A549 (cell line): Measurements from ENCODE around the gene HHATL. TPM values are rescaled to one million over a fixed set of nuclear protein-coding genes. Genes with fewer than 3 reads are reported as not detected.

Experiments used
- ATAC-seq, 2 experiments: fragments of 200-7000 bp in 1 of 2; fragments of >200 bp in 1 of 2; cut with Nextera tagmentation in 1 of 2; cut with Tn5 transposase in 1 of 2; 3 replicates each; pipeline versions ENCODE4 v1.8.0 to v1.9.1; 2018 to 2020; ENCODE audit warnings: mild to moderate bottlenecking in 1 of 2, moderate library complexity in 1 of 2
- CTCF ChIA-PET: fragments of 300-600 bp; sonication (Branson Sonifier 250); formaldehyde crosslinking; extraction: SDS; loops from one replicate; lab custom pipeline; 2021; ENCODE audit warnings: antibody characterized with exemption, inconsistent platforms; lab: Yijun Ruan, JAX
- POLR2A ChIA-PET: fragments of 350-600 bp; formaldehyde crosslinking; extraction: SDS; loops from one replicate; lab custom pipeline; 2021; ENCODE audit warnings: antibody characterized with exemption, inconsistent platforms; lab: Yijun Ruan, JAX
- DNase-seq, 2 experiments: peaks; one replicate each; pipeline versions ENCODE4 v3.0.0 to v3.0.0-alpha.2; 2011 to 2016; ENCODE audit warnings: low read depth in 1 of 2, low spot score in 1 of 2
- FAIRE-seq: peaks from 2 replicates; lab custom pipeline; 2011; peaks lifted over from hg19 to GRCh38; lab: Jason Lieb, UNC
- H3K27ac ChIP-seq, 2 experiments: fragments of >200 bp; sonication (Bioruptor Twin); formaldehyde crosslinking; 3 replicates each; pipeline ENCODE4 v1.5.1; 2016 to 2017
- H3K4me1 ChIP-seq: fragments of >200 bp; sonication (Bioruptor Twin); formaldehyde crosslinking; 3 replicates; pipeline ENCODE4 v1.6.1; 2016
- H3K4me2 ChIP-seq: fragments of >200 bp; sonication (Bioruptor Twin); formaldehyde crosslinking; 3 replicates; pipeline ENCODE4 v1.6.1; 2016
- H3K4me3 ChIP-seq: fragments of >200 bp; sonication (Bioruptor Twin); formaldehyde crosslinking; 3 replicates; pipeline ENCODE4 v1.5.1; 2016
- H3K9me3 ChIP-seq: fragments of >200 bp; sonication (Bioruptor Twin); formaldehyde crosslinking; 3 replicates; pipeline ENCODE4 v1.6.1; 2016
- CBX8 ChIP-seq: fragments of 200-600 bp; sonication (generic); IDR thresholded peaks from 2 replicates; pipeline ENCODE4 v1.6.1; 2016
- CHD4 ChIP-seq: fragments of 200-600 bp; sonication (generic); IDR thresholded peaks from 2 replicates; pipeline ENCODE4 v1.6.1; 2016; ENCODE audit warnings: antibody characterized with exemption, mild to moderate bottlenecking, borderline replicate concordance
- FOSL2 ChIP-seq, 2 experiments: fragments of 450-650 bp in 1 of 2; fragments of >200 bp in 1 of 2; sonication (Bioruptor Twin) in 1 of 2; formaldehyde crosslinking; IDR thresholded peaks; 2 replicates each; pipeline versions ENCODE4 v1.5.0 to v1.6.1; 2016 to 2020; ENCODE audit warnings: mild to moderate bottlenecking in 1 of 2, moderate library complexity in 1 of 2
- HDAC2 ChIP-seq: fragments of 200-600 bp; sonication (generic); IDR thresholded peaks from 2 replicates; pipeline ENCODE4 v1.6.1; 2016
- HEYL ChIP-seq: fragments of 250-450 bp; sonication (Bioruptor Pico); IDR thresholded peaks from 2 replicates; pipeline ENCODE4 v1.8.0; 2021; ENCODE audit warnings: mild to moderate bottlenecking, moderate library complexity
- HOXB13 ChIP-seq: fragments of 250-450 bp; sonication (Bioruptor Pico); IDR thresholded peaks from 2 replicates; pipeline ENCODE4 v1.5.0; 2020; ENCODE audit warnings: low read depth, mild to moderate bottlenecking, moderate library complexity
- JUN ChIP-seq, 2 experiments: fragments of >200 bp; sonication (Bioruptor Twin); formaldehyde crosslinking; IDR thresholded peaks; 2 replicates in 1 of 2; 3 replicates in 1 of 2; pipeline ENCODE4 v1.6.1; 2016 to 2017
- JUNB ChIP-seq: fragments of >200 bp; sonication (Bioruptor Twin); formaldehyde crosslinking; IDR thresholded peaks from 2 replicates; pipeline ENCODE4 v1.6.1; 2016
- KDM5A ChIP-seq: fragments of 200-600 bp; sonication (generic); IDR thresholded peaks from 2 replicates; pipeline ENCODE4 v1.6.1; 2016; ENCODE audit warnings: antibody characterized with exemption, mild to moderate bottlenecking
- MAFK ChIP-seq: fragments of 450-650 bp; IDR thresholded peaks from 2 replicates; pipeline ENCODE4 v1.6.1; 2014; ENCODE audit not compliant: partially characterized antibody
- NFE2L2 ChIP-seq: fragments of 150-350 bp; conservative IDR thresholded peaks from 2 replicates; pipeline ENCODE4 v1.6.1; 2014; ENCODE audit warnings: low read length
- NPAS2 ChIP-seq: fragments of 250-450 bp; sonication (Bioruptor Pico); IDR thresholded peaks from 2 replicates; pipeline ENCODE4 v1.8.0; 2022; ENCODE audit warnings: mild to moderate bottlenecking, moderate library complexity, borderline replicate concordance
- NR3C1 ChIP-seq: fragments of >200 bp; sonication (Bioruptor Twin); formaldehyde crosslinking; IDR thresholded peaks from 3 replicates; pipeline ENCODE4 v1.6.1; 2017
- POLR2AphosphoS2 ChIP-seq: conservative IDR thresholded peaks from 2 replicates; pipeline ENCODE4 v1.6.1; 2012; ENCODE audit warnings: low read length, improper control_type of control experiment, inconsistent platforms
- RARB ChIP-seq: fragments of 250-450 bp; sonication (Bioruptor Pico); IDR thresholded peaks from 2 replicates; pipeline ENCODE4 v1.8.0; 2021; ENCODE audit warnings: mild to moderate bottlenecking, moderate library complexity
- RCOR1 ChIP-seq: fragments of 150-350 bp; IDR thresholded peaks from 2 replicates; pipeline ENCODE4 v1.6.1; 2014; ENCODE audit warnings: antibody characterized with exemption, low read length, low read depth
- SMC3 ChIP-seq: fragments of >200 bp; sonication (Bioruptor Twin); formaldehyde crosslinking; IDR thresholded peaks from 3 replicates; pipeline ENCODE4 v1.6.1; 2018; ENCODE audit warnings: inconsistent platforms
- SREBF2 ChIP-seq: fragments of 450-650 bp; IDR thresholded peaks from 2 replicates; pipeline ENCODE4 v1.6.1; 2014; ENCODE audit warnings: mild to moderate bottlenecking, moderate library complexity
- TFCP2L1 ChIP-seq: fragments of 250-450 bp; sonication (Bioruptor Pico); IDR thresholded peaks from 2 replicates; pipeline ENCODE4 v1.5.0; 2021; ENCODE audit warnings: mild to moderate bottlenecking
- ZNF302 ChIP-seq: fragments of 250-450 bp; sonication (Bioruptor Pico); IDR thresholded peaks from 2 replicates; pipeline ENCODE4 v1.9.0; 2021; ENCODE audit warnings: inconsistent platforms, mild to moderate bottlenecking, moderate library complexity
- WGBS: methylation state at CpG from one replicate; pipeline ENCODE4 v1.1.6; 2017; ENCODE audit errors: missing lambda C conversion rate; 5-methylcytosine and 5-hydroxymethylcytosine counted together
- polyA plus RNA-seq, 4 experiments: library from polyadenylated mRNA; depleted of rRNA in 3 of 4; stranded (reverse); fragments of >200 nt; fragmentation: RNase III in 1 of 4; extraction: RNeasy Plus Mini Kit Qiagen cat#74134 plus additional on column Dnase treatment in 1 of 4; gene quantifications; 2 replicates in 3 of 4; 3 replicates in 1 of 4; pipeline ENCODE4 v1.2.3, GENCODE V29; 2011 to 2017
- TF ChIP-seq, protein P1 (sequence below): fragments of 450-650 bp; IDR thresholded peaks from 2 replicates; pipeline ENCODE4 v1.6.1; 2014; ENCODE audit warnings: antibody characterized with exemption
- TF ChIP-seq, protein P2 (sequence below): fragments of 150-350 bp; IDR thresholded peaks from 2 replicates; pipeline ENCODE4 v1.6.1; 2014; ENCODE audit warnings: low read depth, mild to moderate bottlenecking, low read length
- TF ChIP-seq, protein P3 (sequence below): fragments of 200-600 bp; sonication (generic); IDR thresholded peaks from 2 replicates; pipeline ENCODE4 v1.6.1; 2016; ENCODE audit warnings: antibody characterized with exemption, mild to moderate bottlenecking, moderate library complexity

The HHATL gene
- polyA plus RNA-seq, 2 of the 4 experiments (the other 2 are of a cell fraction) = not detected

GRCh38 chr3:42729404-42730145 lies 27.0 kb upstream of the HHATL start:
- ATAC-seq (no peak), DNase-seq (no peak), FAIRE-seq (no peak)
- no peak overlapping the region for H3K4me3 ChIP-seq
- ChIA-PET POLR2A (no interaction called here), CTCF (interaction anchor here (0.6 kb wide), 1 partner anchor 32 kb away, joined by 3 read pairs; no protein-coding TSS in a partner anchor)
- no peaks in the 10 kb centered on the region for H3K9me3 ChIP-seq
- TF ChIP-seq JUN (IDR thresholded peaks at IDR 0.05) (no peak), CHD4 (no peak), ZNF302 (CRISPR knock-in tag) (no peak), HOXB13 (CRISPR knock-in tag) (no peak), NPAS2 (CRISPR knock-in tag) (no peak), FOSL2 (IDR thresholded peaks at IDR 0.05) (no peak), FOSL2 (CRISPR knock-in tag; IDR thresholded peaks at IDR 0.05) (no peak), HEYL (no peak), RCOR1 (no peak)
- TF ChIP-seq, protein P1, sequence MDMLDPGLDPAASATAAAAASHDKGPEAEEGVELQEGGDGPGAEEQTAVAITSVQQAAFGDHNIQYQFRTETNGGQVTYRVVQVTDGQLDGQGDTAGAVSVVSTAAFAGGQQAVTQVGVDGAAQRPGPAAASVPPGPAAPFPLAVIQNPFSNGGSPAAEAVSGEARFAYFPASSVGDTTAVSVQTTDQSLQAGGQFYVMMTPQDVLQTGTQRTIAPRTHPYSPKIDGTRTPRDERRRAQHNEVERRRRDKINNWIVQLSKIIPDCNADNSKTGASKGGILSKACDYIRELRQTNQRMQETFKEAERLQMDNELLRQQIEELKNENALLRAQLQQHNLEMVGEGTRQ = no peak
- no peak overlapping the region for H3K27ac ChIP-seq
- H3K4me1 ChIP-seq = no peaks in the 10 kb centered on the region
- 58% methylated on average over 6 of the region's 6 CpGs for WGBS
- no peak overlapping the region for H3K4me2 ChIP-seq

GRCh38 chr3:42728668-42729364 lies 26.2 kb upstream of the HHATL start:
- H3K27ac ChIP-seq = no peak overlapping the region
- H3K4me2 ChIP-seq = no peak overlapping the region
- FAIRE-seq (no peak), ATAC-seq (no peak), DNase-seq (no peak)
- H3K9me3 ChIP-seq = no peaks in the 10 kb centered on the region
- no peak overlapping the region for H3K4me3 ChIP-seq
- TF ChIP-seq SMC3 (no peak), RARB (CRISPR knock-in tag) (no peak), TFCP2L1 (no peak), HEYL (no peak), KDM5A (no peak), POLR2AphosphoS2 (no peak), MAFK (no peak), NR3C1 (no peak), CHD4 (no peak), SREBF2 (no peak), NFE2L2 (no peak), HDAC2 (no peak), CBX8 (no peak), JUNB (no peak), NPAS2 (CRISPR knock-in tag) (no peak), FOSL2 (IDR thresholded peaks at IDR 0.05) (no peak), FOSL2 (CRISPR knock-in tag; IDR thresholded peaks at IDR 0.05) (no peak)
- TF ChIP-seq, protein P2, sequence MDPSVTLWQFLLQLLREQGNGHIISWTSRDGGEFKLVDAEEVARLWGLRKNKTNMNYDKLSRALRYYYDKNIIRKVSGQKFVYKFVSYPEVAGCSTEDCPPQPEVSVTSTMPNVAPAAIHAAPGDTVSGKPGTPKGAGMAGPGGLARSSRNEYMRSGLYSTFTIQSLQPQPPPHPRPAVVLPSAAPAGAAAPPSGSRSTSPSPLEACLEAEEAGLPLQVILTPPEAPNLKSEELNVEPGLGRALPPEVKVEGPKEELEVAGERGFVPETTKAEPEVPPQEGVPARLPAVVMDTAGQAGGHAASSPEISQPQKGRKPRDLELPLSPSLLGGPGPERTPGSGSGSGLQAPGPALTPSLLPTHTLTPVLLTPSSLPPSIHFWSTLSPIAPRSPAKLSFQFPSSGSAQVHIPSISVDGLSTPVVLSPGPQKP = no peak
- TF ChIP-seq, protein P3, sequence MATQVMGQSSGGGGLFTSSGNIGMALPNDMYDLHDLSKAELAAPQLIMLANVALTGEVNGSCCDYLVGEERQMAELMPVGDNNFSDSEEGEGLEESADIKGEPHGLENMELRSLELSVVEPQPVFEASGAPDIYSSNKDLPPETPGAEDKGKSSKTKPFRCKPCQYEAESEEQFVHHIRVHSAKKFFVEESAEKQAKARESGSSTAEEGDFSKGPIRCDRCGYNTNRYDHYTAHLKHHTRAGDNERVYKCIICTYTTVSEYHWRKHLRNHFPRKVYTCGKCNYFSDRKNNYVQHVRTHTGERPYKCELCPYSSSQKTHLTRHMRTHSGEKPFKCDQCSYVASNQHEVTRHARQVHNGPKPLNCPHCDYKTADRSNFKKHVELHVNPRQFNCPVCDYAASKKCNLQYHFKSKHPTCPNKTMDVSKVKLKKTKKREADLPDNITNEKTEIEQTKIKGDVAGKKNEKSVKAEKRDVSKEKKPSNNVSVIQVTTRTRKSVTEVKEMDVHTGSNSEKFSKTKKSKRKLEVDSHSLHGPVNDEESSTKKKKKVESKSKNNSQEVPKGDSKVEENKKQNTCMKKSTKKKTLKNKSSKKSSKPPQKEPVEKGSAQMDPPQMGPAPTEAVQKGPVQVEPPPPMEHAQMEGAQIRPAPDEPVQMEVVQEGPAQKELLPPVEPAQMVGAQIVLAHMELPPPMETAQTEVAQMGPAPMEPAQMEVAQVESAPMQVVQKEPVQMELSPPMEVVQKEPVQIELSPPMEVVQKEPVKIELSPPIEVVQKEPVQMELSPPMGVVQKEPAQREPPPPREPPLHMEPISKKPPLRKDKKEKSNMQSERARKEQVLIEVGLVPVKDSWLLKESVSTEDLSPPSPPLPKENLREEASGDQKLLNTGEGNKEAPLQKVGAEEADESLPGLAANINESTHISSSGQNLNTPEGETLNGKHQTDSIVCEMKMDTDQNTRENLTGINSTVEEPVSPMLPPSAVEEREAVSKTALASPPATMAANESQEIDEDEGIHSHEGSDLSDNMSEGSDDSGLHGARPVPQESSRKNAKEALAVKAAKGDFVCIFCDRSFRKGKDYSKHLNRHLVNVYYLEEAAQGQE = no peak
- no peaks in the 10 kb centered on the region for H3K4me1 ChIP-seq
- CTCF ChIA-PET = interaction anchor here (0.6 kb wide), 1 partner anchor 32 kb away, joined by 3 read pairs; no protein-coding TSS in a partner anchor
- POLR2A ChIA-PET = no interaction called here
- WGBS = 34% methylated on average over 3 of the region's 3 CpGs
